Astrocyte (in vitro differentiated cells and primary cell): Measurements from ENCODE around the gene STARD8.

Source experiments
- CTCF ChIP-seq: IDR thresholded peaks from 2 replicates; pipeline ENCODE4 v1.5.1; 2011; ENCODE audit warnings: low read depth, mild to moderate bottlenecking, inconsistent platforms, low read length, moderate library complexity; ENCODE audit not compliant: insufficient read depth
- EZH2 ChIP-seq: IDR thresholded peaks from 2 replicates; pipeline ENCODE4 v1.6.1; 2012; ENCODE audit warnings: mild to moderate bottlenecking, low read length, inconsistent platforms; ENCODE audit not compliant: insufficient read depth

- TF ChIP-seq CTCF (no peak), EZH2 (no peak)
Observed at GRCh38 chrX:68692651-68693050, 45.2 kb downstream of the STARD8 start.
